Stimulated activated CD8-positive, alpha-beta memory T cell treated with anti-CD3 and anti-CD28 coated beads, Interleukin-2, amount 100 ng/mL, for 1 hour (primary cell): Measurements from ENCODE around the gene MBNL2.

Experiments used
- DNase-seq, 2 donors: peaks; one replicate each; pipeline ENCODE4 v3.0.0-alpha.2; 2020; ENCODE audit warnings: low read depth in 2 of 2

MBNL2 gene

GRCh38 chr13:97253581-97254293 lies 31.6 kb downstream of the MBNL2 start:
- no peak for DNase-seq

DNA sequence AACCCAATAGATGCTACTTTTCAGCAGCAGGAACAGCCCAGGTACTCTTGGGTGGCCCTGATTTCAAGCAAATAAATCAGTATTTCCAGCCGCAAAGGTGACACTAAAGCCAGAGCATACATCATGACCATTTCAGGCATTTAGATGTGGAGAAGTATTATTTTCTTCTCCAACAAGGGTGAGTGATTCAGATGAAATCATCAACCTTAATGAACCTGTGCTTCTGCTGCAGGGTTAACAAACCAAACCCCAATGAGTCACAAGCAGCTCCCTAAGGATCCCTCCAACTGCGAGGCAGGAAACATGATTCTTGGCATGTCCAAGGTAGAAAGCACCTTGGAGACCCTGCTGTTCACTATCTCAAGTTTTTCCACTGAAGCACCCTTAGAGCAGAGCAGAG lies 32.7 kb downstream of the MBNL2 start:
- no peak for DNase-seq

GRCh38 chr13:97255515-97256021 lies 33.4 kb downstream of the MBNL2 start:
- DNase-seq: no peak

GRCh38 chr13:97256343-97256783 lies 34.2 kb downstream of the MBNL2 start:
- DNase-seq: no peak

DNA sequence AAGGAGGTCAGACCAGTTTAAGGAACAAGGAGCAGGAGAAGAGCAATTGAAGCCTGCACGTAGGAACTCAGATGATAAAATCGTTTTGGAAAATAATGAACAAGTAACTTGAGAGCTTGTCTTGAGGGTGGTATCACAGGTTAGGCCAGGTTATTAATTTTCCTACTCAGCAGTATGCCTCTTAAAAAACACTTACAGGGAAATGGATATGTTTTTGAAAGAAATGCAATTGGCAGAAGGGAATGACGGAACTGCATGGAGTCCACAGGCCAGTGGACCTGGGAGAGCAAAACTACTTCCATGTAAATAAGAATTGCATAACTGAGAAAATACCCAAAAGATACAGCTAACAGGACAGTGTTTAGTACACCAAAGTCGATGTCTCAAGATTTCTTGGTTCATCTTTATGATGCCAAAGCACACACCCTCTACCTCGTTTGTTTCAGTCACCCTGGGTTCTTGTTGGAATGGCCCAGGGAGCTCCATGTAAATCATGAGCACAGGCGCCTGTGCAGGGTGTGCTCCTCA lies 35.2 kb downstream of the MBNL2 start:
- DNase-seq: no peak

- no peak for DNase-seq
Observed at GRCh38 chr13:97257800-97258799, 36.0 kb downstream of the MBNL2 start.

GRCh38 chr13:97258801-97259200 lies 36.7 kb downstream of the MBNL2 start:
- DNase-seq: no peak

DNA sequence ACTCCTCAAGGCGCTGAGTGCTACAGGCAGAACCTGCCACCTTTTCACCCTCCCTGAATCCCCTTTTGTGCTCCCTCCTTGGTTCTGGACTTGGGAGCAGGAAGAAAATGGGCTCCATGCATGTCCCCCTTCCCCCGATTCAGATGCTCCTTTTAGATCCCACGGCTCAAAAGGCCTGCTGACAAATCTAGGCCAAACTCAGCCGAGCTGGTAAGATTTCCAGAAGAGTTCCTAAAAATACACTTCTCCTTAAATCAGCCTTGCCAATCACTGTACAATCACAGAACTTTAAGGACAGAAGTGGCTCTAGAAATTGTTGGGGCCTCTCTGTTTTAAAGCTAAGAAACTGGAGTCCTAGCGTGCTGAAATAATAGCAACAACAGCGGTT lies 37.3 kb downstream of the MBNL2 start:
- DNase-seq: no peak

DNA sequence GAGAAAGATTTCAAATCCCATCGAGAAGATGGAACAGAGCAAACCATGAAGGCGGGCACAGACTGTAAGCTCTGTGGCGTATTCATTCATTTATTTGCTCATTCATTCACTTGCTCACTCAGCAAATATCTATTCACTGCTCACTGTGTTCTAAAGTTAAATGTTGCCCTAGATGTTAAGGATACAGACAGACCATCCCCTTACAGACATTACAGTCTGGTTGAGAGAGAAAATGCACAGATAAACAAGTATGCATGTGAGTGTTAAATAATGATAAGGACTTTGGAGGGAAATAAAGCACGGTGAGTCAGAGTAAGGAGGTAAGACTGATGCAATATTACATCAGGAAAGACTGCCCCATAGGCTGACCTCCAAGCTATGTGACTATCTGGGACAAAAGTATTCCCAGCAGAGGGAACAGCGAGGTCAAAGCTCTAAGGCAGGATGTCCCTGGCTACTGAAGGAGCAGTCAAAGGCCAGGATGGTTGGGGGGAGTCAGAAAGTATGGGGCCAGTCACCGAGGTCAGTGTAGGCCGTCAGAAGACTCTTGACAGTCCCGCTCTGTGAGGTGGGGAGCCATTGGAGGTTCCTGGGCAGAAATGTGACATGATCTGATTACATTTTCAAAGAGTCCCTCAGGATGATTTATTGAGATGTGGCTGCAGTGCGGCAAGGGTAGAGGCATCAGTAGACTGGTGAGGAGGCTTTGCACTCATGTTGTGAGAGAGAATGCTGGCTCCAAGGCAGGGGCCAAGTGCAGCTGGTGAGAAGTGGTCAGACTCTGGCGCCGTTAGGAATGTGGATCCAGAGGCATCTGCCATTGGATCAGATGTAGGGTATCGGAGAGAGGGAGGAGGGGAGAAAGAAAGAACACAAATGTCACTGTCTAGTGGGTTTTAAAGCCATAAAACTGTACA lies 37.9 kb downstream of the MBNL2 start:
- no peak for DNase-seq

GRCh38 chr13:97261254-97262005 lies 39.3 kb downstream of the MBNL2 start:
- DNase-seq: no peak

DNA sequence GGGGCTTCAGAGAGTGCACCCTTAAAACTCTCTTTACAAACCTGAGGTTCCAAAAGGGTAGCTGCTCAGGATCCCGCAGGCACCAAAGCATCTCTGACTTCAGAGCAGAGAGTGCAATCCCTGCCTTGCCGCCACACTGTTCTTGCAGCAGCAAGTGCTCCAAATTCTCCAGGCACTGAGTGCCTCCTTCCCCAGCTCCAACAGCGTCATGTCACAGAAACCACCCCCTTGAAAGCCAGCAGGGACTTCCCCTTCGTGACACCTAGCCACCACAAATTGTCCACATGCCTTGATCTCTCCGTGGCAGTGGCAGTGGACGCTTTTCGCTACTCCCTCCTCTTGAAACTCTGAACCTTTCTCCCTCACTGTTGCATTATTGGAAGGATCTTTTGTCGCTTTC lies 39.9 kb downstream of the MBNL2 start:
- DNase-seq: no peak

- DNase-seq: no peak
Observed at GRCh38 chr13:97263160-97263559, 41.0 kb downstream of the MBNL2 start.

DNA sequence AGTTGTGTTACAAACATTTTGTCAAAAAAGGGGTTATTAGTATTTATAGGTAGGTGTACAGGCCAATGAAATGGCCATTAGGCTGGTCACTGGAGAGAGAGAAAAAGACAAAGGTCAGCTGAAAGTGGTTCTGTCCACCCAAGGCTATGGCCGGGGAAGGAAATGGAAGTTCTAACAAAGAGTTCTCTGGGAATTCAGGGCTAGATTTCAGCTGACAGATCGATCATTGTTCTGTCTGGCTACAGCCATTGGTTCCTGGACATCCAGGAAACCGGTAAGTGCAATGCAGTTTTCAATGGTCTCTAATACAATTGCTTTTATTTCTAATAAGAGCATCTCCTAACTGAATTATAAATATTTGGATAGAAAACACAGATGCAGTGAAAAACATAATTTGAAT lies 42.5 kb downstream of the MBNL2 start:
- no peak for DNase-seq

DNA sequence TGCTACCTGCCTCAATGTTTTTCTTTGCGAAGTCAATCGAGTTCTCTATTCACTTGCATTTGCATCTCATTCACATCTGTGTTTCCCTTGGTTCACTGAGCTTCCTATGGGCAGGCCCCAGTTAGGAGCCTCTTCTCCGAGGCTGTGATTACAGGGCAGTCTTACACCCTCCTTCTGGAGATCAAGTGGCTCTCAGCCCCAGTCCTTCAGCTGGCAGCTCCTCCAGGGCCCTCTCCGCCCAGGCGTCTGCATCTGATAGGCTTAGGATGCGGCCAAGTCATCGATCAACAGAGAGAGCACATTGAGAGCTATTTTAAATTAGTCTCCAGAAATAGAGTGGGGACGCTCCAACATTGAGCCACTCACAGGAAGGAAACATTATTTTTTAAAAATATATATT lies 44.2 kb downstream of the MBNL2 start:
- DNase-seq: no peak

DNA sequence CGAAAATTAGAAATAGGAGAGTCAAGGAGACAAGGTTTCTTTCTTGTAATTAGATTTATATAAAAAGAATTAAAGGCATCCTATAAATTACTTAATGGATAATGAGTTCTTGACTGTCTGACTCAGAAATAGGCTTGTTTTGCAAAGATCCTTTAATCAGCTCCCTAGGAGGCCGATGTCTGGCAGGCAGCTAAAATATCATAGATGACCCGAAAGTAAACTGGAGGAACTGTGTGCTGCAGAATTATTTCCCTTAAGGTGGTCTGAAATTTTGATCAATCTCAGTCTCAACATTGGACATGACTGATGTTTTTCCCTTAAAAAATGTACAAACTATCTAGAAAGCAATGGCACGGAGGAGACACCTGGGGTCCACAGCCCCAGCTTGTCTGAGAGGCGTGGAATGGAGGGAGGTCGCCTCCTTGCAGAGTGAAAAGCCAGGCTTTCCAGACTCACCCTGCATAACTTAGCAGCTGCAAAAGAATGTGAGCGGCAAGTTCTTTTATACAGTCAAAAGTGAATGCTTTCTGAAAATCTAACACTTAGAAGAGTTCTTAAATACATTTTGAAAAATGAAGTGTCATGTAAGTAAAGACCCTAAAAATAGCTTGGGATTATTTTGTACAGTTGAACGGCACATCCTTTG lies 44.8 kb downstream of the MBNL2 start:
- no peak for DNase-seq

GRCh38 chr13:97267418-97268059 lies 45.4 kb downstream of the MBNL2 start:
- DNase-seq: no peak

- DNase-seq: no peak
Observed at GRCh38 chr13:97268772-97269171, 46.6 kb downstream of the MBNL2 start.

DNA sequence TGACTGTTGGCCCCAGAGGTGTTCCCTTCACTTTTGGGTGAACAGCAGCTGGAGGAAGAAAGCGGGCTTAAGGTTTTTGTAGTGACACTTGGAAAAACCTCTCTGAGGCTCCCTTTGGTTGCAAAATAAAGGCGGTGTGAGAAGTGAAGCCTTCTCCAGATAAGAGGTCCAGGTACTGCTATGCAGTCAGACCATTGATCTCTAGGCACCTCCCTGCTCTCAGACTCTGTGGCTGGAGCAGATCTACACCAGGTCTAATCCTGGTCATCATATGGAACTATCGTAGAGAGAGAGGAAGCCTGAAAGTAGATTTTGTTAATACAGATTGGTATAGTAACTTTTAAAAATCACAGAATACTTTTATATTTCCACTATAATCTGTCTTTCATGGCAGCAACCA lies 47.5 kb downstream of the MBNL2 start:
- no peak for DNase-seq

DNA sequence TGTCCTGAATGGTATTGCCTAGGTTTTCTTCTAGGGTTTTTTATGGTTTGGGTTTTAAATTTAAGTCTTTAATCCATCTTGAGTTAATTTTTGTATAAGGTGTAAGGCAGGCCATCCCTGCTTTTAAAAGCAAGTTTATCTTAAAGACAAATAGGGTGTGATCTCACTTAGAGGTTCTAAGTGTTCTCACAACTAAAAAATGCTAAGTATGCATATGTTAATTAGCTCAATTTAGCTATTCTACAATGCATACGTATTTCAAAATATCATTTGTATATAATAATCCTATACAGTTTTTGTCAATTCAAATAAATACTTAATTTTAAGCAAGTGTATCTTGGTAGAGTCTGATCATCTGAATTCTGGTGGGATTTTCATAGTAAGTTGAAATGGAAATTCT lies 50.4 kb downstream of the MBNL2 start:
- no peak for DNase-seq
